ENCODE measurements around the gene SPOCK1. TPM values are rescaled to one million over a fixed set of nuclear protein-coding genes. Genes with fewer than 3 reads are reported as not detected.

SPOCK1 gene
- polyA plus RNA-seq, 2 of the 4 experiments (the other 2 are of a cell fraction), result 28.9 to 40.8 TPM

DNA sequence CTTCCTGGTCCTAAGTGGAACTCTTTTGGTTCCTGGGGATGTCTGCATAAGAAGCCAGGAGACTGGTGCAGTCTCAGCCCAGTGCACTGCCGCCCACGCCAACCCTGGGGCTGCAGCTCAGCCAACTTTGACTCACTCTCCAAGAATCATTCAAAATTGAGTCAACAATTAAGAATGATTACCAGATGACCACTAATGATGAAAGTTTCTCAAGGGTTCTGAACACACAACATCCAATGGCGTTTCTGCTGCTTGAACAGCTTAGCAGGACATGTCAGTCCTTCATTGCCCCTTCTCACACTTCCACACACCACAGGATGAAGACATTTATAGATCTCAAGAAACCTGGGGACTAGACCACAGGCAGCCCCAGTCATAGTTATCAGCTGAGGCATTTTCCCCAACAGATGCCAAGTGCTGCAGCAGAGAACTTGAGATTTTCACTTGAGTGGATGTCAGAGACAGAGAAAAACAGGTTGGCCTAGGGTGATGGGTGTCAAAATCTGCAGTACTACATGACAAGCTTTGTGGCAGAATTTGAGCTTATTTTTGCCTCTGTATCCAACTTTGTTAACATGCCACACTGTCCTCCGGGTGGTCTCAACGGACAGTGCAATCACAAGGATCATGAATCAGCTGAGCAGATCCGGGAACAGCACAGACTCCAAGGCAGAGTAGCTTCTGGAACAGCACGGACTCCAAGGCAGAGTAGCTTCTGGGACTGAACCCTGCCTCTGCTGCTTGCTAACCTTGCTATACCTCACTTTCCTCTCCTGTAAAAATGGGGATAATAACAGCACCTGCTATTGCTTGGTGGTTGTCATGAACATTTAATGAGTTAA, 356.1 kb downstream of the SPOCK1 start (continued):
- TF ChIP-seq ZNF302 (CRISPR knock-in tag; IDR thresholded peaks at IDR 0.05), result no peak
- no peak for TF ChIP-seq HDAC2 (IDR thresholded peaks at IDR 0.05)
- TF ChIP-seq, protein P1, sequence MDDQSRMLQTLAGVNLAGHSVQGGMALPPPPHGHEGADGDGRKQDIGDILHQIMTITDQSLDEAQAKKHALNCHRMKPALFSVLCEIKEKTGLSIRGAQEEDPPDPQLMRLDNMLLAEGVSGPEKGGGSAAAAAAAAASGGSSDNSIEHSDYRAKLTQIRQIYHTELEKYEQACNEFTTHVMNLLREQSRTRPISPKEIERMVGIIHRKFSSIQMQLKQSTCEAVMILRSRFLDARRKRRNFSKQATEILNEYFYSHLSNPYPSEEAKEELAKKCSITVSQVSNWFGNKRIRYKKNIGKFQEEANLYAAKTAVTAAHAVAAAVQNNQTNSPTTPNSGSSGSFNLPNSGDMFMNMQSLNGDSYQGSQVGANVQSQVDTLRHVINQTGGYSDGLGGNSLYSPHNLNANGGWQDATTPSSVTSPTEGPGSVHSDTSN (IDR thresholded peaks at IDR 0.05), result no peak
- TF ChIP-seq FOXS1 (CRISPR knock-in tag; IDR thresholded peaks at IDR 0.05), result no peak
- TF ChIP-seq, protein P2, sequence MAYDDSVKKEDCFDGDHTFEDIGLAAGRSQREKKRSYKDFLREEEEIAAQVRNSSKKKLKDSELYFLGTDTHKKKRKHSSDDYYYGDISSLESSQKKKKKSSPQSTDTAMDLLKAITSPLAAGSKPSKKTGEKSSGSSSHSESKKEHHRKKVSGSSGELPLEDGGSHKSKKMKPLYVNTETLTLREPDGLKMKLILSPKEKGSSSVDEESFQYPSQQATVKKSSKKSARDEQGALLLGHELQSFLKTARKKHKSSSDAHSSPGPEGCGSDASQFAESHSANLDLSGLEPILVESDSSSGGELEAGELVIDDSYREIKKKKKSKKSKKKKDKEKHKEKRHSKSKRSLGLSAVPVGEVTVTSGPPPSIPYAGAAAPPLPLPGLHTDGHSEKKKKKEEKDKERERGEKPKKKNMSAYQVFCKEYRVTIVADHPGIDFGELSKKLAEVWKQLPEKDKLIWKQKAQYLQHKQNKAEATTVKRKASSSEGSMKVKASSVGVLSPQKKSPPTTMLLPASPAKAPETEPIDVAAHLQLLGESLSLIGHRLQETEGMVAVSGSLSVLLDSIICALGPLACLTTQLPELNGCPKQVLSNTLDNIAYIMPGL (CRISPR knock-in tag; IDR thresholded peaks at IDR 0.05; ENCODE audit: borderline replicate concordance), result no peak

DNA sequence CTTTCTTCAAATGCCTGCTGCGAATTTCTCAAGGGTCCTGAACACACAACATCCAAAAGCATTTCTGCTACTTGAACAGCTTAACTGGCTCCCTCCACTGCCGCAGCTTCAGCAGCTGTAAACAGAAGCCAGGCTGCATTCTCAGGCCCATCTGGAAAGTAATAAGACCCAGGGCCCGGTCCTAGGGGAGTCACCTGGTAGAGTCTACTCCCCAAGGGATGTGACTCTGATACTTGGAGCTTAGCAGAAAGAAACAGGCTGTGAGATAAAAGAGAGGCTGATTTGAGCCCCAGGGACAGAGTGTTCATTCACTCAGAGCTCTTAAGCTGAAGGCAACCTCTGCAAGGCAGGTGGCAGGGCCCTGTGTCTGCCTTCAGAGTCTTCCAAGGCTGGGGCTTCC, 356.8 kb downstream of the SPOCK1 start:
- 69% methylated on average over 3 of the region's 3 CpGs for WGBS (ENCODE audit: missing lambda C conversion rate)
- H3K27ac ChIP-seq, result no peak overlapping the region
- POLR2A ChIA-PET, result no interaction called here

More for the DNA sequence above, 356.8 kb downstream of the SPOCK1 start:
- TF ChIP-seq TP53 (CRISPR knock-in tag; IDR thresholded peaks at IDR 0.05) (no peak), NPAS2 (CRISPR knock-in tag; IDR thresholded peaks at IDR 0.05; ENCODE audit: borderline replicate concordance) (no peak), JUNB (IDR thresholded peaks at IDR 0.05) (no peak), PHF8 (IDR thresholded peaks at IDR 0.05; ENCODE audit: borderline replicate concordance, low read depth) (no peak), FOSL2 (IDR thresholded peaks at IDR 0.05) (no peak), FOSL2 (CRISPR knock-in tag; IDR thresholded peaks at IDR 0.05) (no peak), CBX2 (IDR thresholded peaks at IDR 0.05; ENCODE audit: borderline replicate concordance, low read depth) (no peak), ZNF302 (CRISPR knock-in tag; IDR thresholded peaks at IDR 0.05) (no peak), HOXA7 (CRISPR knock-in tag; IDR thresholded peaks at IDR 0.05) (no peak)
- TF ChIP-seq, protein P3, sequence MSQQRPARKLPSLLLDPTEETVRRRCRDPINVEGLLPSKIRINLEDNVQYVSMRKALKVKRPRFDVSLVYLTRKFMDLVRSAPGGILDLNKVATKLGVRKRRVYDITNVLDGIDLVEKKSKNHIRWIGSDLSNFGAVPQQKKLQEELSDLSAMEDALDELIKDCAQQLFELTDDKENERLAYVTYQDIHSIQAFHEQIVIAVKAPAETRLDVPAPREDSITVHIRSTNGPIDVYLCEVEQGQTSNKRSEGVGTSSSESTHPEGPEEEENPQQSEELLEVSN (IDR thresholded peaks at IDR 0.05; ENCODE audit: borderline replicate concordance, low read depth), result no peak
- TF ChIP-seq, protein P4, sequence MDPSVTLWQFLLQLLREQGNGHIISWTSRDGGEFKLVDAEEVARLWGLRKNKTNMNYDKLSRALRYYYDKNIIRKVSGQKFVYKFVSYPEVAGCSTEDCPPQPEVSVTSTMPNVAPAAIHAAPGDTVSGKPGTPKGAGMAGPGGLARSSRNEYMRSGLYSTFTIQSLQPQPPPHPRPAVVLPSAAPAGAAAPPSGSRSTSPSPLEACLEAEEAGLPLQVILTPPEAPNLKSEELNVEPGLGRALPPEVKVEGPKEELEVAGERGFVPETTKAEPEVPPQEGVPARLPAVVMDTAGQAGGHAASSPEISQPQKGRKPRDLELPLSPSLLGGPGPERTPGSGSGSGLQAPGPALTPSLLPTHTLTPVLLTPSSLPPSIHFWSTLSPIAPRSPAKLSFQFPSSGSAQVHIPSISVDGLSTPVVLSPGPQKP (IDR thresholded peaks at IDR 0.05; ENCODE audit: low read depth, low read length), result no peak
- TF ChIP-seq, protein P5, sequence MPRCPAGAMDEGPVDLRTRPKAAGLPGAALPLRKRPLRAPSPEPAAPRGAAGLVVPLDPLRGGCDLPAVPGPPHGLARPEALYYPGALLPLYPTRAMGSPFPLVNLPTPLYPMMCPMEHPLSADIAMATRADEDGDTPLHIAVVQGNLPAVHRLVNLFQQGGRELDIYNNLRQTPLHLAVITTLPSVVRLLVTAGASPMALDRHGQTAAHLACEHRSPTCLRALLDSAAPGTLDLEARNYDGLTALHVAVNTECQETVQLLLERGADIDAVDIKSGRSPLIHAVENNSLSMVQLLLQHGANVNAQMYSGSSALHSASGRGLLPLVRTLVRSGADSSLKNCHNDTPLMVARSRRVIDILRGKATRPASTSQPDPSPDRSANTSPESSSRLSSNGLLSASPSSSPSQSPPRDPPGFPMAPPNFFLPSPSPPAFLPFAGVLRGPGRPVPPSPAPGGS (IDR thresholded peaks at IDR 0.05), result no peak
- TF ChIP-seq, protein P6, sequence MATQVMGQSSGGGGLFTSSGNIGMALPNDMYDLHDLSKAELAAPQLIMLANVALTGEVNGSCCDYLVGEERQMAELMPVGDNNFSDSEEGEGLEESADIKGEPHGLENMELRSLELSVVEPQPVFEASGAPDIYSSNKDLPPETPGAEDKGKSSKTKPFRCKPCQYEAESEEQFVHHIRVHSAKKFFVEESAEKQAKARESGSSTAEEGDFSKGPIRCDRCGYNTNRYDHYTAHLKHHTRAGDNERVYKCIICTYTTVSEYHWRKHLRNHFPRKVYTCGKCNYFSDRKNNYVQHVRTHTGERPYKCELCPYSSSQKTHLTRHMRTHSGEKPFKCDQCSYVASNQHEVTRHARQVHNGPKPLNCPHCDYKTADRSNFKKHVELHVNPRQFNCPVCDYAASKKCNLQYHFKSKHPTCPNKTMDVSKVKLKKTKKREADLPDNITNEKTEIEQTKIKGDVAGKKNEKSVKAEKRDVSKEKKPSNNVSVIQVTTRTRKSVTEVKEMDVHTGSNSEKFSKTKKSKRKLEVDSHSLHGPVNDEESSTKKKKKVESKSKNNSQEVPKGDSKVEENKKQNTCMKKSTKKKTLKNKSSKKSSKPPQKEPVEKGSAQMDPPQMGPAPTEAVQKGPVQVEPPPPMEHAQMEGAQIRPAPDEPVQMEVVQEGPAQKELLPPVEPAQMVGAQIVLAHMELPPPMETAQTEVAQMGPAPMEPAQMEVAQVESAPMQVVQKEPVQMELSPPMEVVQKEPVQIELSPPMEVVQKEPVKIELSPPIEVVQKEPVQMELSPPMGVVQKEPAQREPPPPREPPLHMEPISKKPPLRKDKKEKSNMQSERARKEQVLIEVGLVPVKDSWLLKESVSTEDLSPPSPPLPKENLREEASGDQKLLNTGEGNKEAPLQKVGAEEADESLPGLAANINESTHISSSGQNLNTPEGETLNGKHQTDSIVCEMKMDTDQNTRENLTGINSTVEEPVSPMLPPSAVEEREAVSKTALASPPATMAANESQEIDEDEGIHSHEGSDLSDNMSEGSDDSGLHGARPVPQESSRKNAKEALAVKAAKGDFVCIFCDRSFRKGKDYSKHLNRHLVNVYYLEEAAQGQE (IDR thresholded peaks at IDR 0.05), result no peak
- CTCF ChIA-PET, result interaction anchor here (0.6 to 2.6 kb wide), 3 partner anchors 13 to 67 kb away, joined by 3 to 10 read pairs (median 3); no protein-coding TSS in a partner anchor
- Histone ChIP-seq H3K4me3 (no peak overlapping the region), H3K4me2 (no peak overlapping the region), H3K9me3 (no peaks in the 10 kb centered on the region), H3K4me1 (peaks cover 3% of the 10 kb centered on the region; the same call in 1 of the 3 replicates)
- ATAC-seq (no peak), FAIRE-seq (no peak), DNase-seq (ENCODE audit: low read depth in 1 of 2, low spot score in 1 of 2) (no peak)
